SKM-1 (cell line): ENCODE data around the gene CD320.
"Not testable (repeated sequence)": the region's sequence is repeated elsewhere in the genome, so short reads cannot be mapped to it uniquely, and the experiment has no call there.

ENCODE experiments used
- DNase-seq: peaks from one replicate; lab custom pipeline; 2025; ENCODE audit not compliant: unreplicated experiment; lab: John Stamatoyannopoulos, UW

Gene CD320

GRCh38 chr19:8333767-8334457, 25.8 kb upstream of the CD320 start:
- no peak for DNase-seq

DNA sequence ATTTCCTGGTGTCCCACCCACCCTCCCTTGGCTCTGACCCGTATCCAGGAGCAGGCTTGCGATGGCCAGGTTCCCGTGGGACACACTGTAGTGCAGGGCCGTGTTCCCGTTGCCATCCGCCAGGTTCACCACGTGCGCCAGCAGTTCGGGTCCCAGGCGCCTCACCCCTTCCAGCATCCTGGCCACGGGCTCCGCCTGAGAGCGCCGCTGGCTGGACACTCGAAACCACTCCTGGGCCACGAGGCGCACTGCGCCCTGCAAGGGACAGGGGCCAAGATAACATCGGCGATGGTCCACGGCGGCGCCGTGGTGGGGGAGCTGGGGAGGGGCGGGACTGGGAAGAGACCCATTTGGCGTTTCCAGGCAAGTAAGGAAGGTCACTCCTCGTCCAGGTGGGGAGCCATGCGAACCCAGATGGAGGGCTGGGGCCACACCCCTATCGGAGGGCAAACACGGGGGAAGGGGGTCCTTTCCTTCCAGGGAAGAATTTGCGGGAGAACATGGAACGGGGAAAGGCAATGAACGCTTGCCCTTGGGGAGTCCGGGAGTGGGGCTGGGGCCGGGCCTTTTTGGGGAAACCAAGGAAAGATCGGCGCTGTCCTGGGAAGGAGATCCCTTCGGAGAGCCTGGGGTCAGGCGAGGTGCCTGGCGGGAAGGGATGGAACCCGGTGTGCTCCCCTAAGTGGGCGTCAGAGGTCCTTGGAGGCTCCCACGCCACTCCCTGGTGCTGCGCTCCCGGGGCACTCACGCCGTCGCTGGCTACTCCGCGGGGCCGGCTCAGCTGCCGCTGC, 25.0 kb upstream of the CD320 start:
- DNase-seq, result no peak

GRCh38 chr19:8331263-8331845, 23.2 kb upstream of the CD320 start:
- DNase-seq, result no peak

DNA sequence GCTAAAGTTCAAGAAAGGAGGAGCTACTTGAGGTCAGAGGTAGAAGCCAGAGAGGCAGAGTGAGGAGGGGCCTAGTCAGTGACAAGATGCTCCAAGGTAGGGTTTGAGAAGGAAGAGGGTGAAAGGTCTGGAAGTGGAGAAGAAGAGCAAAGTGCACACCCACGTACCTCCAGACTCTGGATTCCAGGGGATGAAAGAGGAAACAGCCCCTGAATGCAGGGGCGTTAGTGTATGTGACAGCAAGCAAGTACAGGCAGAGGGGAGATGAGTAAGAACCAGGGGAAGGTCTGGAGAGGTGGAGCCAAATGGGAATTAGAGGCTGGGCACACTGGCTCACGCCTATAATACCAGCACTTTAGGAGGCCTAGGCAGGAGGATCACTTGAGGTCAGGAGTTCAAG, 21.8 kb upstream of the CD320 start:
- no peak for DNase-seq

DNA sequence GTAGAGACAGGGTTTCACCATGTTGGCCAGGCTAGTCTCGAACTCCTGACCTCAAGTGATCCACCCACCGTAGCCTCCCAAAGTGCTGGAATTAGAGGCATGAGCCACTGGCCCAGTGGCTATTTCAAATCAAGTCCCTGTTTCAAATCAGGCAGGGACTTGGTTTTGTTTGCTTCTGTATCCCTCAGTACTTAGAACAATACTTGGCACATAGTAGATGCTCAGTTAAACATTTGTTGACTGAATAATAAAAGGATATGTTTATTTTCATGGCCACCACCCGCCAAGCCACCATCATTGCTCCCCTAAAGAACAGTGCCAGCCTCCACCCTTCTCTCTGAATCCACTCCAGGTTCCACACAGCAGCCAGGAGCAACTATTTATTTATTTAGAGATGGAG, 17.3 kb upstream of the CD320 start:
- DNase-seq, result no peak

DNA sequence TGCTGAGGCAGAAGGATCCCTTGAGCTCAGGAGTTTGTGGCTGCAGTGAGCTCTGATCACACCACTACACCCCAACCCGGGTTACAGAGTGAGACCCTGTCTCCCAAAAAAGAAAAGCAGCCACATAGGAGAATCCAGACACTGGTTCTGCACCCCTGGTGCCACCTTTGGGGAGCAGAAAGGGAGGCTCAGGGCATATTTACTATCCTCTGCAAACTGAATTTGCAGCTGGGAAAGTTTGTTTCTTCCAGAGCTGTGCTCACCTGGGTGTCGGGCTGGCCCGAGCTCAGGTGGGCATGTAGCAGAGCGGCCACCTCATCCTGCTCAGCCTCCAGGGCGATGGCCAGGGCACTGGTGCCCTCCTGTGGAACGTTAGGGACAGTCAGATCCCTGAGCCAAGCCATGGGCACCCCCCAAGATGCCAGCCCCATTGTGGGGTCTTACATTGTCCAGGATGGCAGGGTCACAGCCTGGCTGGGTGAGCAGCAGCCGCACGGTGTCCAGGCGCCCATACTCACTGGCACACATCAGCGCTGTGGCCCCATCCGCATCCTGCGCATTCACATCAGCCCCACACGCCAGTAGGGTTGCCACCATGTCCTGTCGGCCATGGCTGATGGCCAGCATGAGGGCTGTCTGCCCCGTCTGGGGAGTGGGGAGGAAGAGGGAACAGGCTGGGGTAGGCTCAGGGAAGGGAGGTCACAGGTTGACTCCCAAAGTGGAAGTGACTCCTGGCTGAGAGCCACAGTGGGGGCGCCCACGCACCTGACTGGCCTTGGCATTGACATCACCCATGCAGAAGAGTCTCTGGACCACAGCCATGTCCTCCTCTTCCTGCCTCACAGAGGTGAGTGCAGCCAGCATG, 16.3 kb upstream of the CD320 start:
- DNase-seq, result no peak

GRCh38 chr19:8323781-8324185, 15.6 kb upstream of the CD320 start:
- DNase-seq, result no peak

DNA sequence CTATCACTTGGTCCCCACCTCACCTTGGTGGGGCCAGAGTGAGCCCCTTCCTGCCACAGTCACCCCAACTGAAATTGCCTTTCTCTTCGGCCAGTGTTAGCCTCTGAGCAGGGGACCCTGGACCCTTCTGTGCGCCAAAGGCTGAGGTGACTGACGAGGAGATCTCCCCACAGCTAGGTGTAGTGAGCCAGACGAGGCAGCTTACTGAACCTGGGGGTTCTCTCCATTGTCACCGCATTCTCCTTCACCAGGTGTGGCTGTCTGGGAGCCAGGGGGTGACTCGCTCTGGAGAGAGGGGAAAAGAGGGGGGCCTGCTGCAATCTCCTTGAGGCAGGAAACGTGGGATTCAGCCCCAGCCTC, 14.5 kb upstream of the CD320 start:
- DNase-seq, result no peak

DNA sequence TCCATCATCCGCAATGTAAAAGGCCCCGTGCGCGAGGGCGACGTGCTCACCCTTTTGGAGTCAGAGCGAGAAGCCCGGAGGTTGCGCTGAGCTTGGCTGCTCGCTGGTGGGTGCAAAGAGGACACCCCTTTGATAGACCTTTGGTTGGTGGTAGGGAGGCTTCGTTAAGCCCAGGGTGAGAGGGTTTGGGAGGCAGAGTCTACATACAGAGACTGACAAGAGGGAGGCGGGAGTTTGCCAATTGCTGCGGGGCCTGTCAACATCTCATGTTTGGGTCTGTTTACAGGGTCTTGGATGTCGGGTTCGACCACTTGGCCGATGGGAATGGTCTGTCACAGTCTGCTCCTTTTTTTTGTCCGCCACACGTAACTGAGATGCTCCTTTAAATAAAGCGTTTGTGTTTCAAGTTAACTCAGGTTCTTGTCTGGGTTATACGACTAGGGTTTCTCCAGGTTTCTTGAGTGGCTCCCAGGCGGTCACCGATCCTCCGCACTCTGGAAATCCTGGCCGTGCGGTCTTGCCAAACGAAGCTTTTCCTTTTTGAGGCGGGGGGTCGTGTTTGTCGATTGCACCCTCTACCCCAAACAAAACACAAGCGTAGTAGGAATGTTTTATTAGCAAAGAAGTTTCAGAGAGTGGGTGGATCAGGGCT, 14.0 kb upstream of the CD320 start:
- no peak for DNase-seq

DNA sequence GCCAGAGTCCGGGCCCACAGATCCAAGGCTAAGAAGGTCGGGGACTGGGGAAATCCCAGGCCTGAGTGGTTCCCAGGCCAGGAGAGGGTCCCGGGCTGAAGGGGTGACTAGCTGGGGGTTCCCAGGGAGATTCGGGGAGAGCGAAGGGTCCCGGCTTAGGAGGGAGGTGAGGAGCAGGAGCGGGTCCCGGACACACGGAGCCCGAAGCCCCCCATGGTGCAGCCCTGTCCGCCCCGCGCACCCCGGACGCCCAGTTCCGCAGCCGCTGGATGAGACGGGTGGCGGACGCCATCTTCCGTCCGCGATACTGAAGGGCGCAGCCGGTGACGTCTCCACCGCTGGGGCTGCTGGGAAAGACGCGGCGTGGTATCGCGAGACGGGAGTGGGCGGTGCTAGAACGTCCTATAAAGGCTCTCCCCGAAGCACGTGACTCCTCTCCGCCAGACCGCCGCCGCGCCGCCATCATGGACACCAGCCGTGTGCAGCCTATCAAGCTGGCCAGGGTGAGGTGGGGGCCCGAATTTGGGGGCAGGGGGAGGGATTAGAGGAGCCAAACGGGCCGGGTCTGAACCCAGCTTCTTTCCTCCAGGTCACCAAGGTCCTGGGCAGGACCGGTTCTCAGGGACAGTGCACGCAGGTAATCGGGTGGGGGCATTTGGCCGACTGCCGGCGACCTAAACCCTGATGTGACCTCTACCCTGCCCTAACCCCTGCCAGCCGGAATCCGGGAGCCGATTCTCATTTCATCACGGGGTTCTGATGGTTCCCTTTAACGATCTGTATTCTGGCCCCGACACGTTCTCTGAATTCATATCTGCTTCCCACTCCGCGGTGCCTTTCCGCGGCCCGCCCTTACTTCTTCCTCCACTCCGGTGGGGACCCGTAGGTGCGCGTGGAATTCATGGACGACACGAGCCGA, 13.2 kb upstream of the CD320 start, which contains the start of the genes NDUFA7 and RPS28:
NDUFA7 (minus strand) TSS at position 309 of the 919 bp plus-strand sequence; CDS start at position 292, 17 bp downstream.
RPS28 (plus strand) TSS at position 430 of the 919 bp plus-strand sequence; CDS start at position 465, 35 bp downstream.
- DNase-seq, result peak; percentile 94

DNA sequence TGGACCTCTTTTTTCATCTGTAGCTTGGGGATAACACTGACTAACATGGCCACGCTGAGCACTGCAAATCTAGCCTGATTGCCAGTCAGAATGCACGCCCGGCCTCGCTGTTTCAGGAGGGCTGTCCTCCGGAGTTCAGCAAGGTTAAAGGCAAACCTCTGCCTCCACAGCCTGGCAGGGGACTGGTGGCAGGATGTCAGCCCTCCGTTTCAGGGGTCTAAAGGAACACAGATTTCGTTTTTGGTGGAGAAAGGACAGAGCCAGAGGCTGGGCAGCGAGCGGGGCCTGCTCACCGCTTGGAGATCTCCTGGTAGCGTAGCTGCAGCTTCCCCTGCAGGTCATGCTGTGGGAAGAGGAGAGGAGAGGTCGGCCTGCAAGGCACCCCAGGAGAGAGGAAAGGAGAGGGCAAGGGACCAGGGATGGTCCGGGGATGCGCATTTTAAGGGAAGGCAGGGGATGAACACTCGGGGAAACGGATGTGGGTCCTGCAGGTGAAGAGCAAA, 12.5 kb upstream of the CD320 start:
- no peak for DNase-seq

DNA sequence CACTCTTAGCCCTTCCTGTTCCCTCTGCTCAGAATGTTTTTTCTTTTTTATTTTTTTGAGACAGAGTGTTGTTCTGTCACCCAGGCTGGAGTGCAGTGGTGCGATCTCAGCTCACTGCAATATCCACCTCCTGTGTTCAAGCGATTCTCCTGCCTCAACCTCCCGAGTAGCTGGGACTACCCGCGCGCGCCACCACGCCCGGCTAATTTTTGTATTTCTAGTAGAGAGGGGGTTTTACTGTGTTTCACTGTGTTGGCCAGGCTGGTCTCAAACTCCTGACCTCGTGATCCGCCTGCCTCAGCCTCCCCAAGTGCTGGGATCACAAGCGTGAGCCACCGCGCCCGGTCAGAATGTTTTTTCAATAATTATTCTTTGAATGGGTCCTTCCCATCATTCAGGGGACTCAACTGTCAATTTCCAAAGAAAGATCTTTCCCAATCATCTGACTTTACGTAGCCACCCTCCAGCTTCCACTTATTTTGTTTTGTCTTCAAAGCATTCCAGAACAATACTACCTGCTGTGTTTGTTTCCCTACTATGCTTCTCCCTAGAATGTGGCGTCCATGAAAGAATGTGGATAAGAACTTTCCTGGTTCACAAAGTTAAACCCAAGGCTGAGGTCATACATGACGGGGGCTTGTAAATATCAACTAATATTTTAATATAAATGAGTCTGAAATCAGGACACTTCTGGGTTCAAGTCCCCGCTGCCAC, 11.8 kb upstream of the CD320 start:
- no peak for DNase-seq

- not testable (repeated sequence) for DNase-seq
Observed at GRCh38 chr19:8318835-8319234, 10.7 kb upstream of the CD320 start.

- no peak for DNase-seq
Observed at GRCh38 chr19:8316351-8317125, 8.4 kb upstream of the CD320 start.

GRCh38 chr19:8314981-8315640, 7.0 kb upstream of the CD320 start:
- not testable (repeated sequence) for DNase-seq

DNA sequence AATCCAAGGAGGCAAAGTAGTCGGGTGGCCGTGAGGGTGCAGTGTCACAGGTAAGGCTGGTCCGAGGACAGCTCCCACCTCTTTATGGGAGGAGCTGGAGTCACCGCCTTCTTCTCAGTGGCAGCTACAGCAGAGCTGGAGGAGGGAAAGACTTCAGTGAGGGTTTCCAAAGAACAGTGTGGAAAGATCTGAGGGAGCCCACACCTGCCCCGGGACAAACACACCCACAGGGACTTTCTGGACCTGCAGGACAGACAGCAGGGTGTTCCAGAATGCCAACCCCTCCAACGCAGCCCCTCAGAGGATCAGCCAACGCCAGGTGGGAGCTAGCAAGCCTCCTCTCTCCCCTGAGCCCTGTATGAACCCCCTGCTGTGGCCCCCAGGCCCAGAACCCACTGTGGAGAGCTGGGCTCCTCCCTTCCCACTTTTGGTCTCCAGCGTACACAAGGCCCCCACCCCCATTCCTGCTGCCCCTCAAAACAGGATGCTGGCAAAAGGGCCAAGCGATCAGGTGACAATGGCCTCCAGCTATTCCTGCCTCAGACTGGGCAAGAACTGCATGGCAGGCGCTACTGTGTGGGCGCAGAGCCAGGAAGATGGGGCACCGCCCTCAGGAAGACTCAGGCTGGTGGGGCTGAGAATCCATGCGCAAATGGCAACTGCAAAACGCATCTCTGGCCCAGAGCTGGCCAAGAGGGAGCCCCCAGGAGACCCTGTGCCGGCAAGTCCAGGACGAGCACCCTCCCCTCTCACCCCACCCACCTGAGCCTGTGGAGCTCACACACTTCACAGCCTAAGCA, 3.5 kb upstream of the CD320 start:
- DNase-seq, result no peak
